GM21825 (cell line): Measurements from ENCODE around the gene C1QTNF6.
"Not testable (repeated sequence)": the region's sequence is repeated elsewhere in the genome, so short reads cannot be mapped to it uniquely, and the experiment has no call there.

ENCODE experiments used
- ATAC-seq: cut with Tn5 transposase; IDR thresholded peaks from one replicate; pipeline ENCODE4 v1.9.1; 2021; ENCODE audit warnings: mild to moderate bottlenecking, moderate library complexity; ENCODE audit not compliant: unreplicated experiment

Gene C1QTNF6

DNA sequence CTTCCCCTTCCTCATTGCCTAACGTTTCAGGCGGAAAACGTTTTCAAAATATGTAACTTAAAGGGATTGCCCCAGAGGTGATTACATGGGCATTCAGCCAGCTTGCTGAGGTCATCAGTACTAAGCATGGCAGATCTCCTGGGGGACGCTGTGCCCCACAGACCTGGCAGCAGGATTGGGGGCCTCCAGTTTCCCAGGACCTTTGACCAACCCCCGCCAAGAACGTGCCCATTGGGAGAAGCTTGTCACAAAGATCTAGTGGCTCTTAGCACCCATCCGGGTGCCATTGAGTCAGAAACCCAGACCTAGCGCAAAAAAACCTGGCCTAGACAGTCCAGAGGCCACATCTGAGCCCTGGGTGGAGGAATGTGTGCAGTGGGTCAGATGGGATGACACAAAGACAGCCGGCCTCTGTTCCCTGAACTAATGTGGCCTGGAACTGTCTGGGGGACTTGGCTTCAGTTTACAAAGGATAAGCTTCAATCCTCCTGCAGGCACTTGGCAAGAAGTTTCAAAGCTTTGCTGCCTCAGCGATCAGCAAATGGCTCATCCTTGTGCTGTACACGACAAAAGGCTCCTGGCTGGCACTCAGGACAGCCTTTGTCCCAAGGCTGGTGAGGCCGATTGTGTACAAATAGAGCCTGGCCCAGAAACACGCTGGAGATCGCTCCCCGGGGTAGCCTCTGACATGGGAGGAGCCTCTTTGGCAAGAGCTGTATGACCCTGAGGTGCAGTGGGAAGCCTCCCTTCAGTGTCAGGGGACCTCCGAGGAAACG lies 9.5 kb downstream of the C1QTNF6 start:
- no peak for ATAC-seq

DNA sequence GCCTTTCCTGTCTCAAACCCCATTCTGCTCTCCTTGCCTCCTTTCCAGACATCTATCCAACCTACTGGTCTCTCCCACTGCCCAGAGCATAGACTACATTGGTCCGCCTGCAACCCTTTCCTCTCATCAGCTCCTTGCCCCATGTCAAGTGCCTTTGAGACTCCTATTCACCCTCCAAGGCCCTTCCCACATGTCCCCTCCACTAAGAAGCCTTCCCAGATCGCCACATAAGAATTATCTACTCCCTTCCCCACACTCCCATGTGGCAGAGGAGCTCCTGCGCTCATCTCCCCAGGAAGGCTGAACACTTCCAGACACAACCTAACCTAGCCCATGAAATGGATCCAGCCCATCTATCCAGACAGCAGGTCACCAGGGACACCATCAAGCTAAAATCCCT lies 10.3 kb downstream of the C1QTNF6 start:
- no peak for ATAC-seq

DNA sequence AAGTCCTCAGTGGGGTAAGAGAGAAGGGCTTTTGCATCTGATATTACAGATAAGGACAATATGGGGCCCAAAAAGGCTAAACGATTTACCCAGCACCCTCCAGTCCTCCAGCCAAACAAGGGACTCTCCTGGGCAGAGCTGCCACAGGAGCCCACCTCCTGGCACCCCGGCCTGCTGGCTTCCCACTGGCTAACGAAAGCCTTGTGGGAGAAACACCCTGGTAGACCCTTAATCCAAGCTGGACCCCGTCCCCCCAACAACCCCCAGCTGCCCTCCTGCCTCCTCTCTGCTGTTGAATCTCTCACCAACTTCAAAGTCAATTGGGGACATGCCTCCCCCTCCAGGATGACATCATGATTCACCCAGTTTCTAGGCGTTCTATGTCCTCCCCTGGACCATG lies 10.8 kb downstream of the C1QTNF6 start:
- no peak for ATAC-seq

DNA sequence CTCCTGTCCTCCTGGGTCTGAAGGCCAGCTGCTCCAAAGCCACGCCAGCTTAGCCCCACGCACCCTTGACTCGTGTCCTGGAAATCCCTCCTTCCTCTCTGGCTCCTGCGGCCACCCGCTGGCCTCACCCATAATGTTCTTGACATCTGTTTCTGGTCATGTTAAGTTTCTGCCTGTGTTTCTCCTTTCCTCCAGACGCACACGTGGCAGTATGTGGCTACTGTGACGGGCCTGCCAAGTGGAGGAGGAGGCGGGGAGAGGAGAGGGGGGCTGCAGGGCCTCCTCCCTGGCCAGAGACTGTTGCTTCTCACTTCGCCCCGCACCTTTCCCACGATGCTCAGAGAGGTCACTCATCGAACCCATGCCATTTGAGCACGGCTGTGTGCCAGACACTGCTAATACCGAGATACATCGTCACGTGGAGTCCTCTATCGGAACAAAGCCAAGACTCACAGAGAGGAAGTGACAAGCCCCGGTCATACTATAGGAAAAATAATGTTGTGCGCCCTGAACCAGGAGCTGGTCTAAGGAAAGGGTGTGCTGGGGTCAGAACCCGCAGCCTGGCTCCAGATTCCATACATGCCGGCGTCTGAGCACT lies 11.5 kb downstream of the C1QTNF6 start:
- ATAC-seq = no peak

DNA sequence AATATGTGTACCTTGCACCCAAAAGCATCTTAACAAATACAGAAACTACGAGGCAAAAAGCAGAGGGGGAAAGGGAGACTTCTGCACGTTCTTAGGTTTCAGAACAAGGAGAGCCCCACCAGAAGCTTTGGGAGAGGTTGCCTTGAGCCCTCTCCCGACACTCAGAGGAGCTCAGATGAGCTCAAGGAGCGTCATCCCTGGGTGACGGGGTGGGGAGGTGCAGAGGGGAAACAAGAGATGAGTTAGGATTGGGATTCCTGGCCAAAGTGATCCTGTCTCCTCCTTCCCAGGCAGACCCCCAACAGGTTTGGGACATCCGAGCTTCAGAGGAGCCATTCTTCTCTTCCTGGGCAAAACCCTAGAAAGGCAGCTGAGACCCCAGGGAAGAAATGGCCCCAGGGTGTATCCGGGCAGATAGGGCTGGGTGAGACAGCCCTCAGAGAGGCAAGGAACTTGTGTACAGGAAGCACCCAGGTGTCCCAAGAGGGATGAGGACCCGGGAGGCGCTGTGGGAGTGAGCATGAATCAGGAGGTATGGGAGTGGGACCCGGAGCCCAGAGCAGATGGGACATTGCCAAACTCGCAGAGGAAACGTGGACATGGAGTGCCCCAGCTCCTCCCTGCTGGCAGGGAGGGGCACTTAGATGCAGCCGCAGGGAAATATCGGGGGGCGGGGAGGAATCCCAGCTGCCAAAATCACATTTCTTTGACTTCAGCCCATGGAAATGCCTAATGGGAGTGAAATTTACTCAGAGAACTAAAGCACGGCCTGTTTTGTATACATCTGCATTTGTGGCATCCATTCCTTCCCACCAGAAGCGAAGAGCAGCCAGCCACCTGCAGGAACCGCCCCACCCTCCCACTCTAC lies 12.4 kb downstream of the C1QTNF6 start:
- ATAC-seq = no peak

DNA sequence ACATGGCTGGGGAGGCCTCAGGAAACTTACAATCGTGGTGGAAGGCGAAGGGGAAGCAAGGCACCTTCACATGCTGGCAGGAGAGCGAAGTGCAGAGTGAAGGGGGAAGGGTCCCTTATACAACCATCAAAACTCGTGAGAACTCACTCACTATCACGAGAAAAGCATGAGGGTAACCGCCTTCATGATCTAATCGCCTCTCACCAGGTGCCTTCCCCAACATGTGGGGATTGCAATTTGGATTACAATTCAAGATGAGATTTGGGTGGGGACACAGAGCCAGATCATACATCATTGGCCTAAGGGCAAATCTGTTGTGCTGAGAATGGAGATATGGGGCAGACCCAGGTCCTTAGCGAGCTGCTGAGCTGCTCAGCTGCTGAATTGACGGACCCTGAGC lies 13.1 kb downstream of the C1QTNF6 start:
- ATAC-seq = no peak

DNA sequence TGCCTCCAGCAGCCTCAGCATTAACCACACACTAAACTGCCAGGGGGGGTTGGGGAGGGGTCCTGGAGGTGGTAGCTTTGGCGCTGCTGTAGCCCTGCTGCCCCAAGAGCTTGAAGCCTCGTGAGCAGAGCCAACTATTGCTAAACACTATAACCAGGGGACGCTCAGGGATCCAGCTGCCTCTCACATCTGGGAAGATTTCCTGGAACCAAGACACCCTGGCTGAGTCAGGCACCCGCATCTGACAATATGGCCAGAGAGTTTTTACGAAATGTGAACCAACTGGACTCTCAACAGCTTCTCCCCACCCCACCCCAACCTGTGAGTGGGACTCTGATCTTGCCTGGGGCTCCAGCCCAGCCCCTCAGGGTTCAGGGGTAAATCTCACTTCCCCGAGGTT lies 14.3 kb downstream of the C1QTNF6 start:
- ATAC-seq = no peak

DNA sequence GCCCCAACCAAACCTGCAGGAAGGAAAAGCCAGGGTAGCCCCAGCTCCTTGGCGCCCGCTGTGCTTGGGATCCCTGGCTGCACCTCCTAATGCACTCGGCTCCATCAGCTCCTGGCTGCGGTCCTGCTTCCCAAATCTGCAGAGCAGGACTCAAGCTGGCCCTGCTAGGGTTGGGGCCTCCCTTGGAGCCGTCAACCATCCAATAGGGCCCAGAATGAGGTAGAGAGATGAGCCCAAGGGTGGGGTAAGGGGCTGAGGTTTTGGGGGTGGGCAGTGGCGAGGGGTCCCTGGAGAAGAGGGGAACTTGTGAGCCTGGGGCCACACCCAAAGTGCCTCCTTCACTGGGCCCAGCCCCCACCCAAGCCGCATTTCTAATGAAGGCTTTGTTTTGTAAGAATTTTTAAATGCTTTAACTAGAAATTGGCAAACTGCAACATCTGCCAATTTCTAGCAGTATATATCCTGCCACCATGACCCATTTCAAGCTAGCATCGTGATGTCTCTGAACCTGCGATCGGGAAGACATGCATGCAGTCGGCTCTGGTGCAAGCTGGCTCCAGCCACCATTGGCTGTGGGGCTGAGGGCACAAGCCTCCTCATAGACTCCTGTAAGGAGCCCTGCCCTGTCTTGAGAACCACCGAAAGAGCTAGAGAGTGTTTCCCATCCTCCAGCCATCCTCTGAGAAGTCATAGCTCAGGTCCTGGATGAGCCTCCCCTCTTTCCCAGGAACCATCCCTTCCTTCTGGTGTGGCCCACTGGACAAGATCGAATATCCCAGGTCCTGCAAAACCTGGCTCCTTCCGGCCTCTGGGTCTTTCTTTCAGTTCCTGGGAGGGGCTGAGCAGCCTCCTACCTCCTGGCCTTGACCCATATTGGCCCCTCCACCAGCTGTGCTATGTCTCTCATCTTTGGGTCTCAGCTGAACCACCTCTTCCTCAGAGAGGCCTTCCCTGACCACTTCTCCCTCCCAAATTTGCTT lies 15.5 kb downstream of the C1QTNF6 start:
- no peak for ATAC-seq

DNA sequence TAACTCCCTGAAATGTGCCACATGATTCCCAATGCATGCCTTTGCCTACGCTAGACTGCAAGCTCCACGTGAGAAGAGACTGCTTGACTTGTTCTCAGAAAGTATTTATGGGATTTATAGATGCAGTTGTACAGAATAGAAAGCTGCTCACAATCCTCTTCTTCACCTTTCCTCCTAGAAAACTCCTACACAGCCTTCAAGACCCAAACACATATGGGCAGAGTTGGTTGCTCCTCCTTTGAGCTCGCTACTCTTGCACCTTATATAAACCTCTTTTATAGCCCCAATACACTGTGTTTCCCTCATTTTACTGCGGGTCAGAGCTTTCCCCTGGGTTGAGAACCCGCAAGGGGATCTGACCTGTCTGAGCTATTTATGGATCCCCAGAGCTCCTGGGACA lies 16.4 kb downstream of the C1QTNF6 start:
- no peak for ATAC-seq

DNA sequence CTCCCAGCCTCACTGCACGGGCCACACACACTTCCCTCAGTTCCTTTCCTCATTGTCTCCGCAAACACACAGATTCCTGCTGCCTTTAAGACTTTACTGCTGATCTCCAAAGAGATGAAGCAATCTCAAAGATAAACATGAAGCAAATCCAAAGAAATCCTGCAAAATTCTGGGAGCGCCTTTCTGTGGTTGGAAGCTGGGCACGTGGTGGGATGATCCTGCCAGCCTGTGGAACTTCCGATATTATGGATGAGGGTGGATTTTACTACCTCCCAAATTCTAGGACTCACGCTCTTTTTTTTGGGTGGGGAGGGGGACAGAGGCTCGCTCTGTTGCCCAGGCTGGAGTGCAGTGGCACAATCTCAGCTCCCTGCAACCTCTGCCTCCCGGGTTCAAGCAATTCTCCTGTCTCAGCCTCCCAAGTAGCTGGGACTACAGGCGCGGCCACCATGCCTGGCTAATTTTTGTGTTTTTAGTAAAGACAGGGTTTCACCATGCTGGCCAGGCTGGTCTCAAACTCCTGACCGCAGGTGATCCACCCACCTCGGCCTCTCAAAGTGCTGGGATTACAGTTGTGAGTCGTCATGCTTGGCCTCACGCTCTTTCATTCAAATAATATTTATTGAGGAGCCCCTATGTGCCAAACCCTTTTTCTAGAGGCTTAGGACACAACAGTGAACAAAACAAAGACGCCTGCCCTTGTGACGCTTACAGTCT lies 17.2 kb downstream of the C1QTNF6 start:
- not testable (repeated sequence) for ATAC-seq

DNA sequence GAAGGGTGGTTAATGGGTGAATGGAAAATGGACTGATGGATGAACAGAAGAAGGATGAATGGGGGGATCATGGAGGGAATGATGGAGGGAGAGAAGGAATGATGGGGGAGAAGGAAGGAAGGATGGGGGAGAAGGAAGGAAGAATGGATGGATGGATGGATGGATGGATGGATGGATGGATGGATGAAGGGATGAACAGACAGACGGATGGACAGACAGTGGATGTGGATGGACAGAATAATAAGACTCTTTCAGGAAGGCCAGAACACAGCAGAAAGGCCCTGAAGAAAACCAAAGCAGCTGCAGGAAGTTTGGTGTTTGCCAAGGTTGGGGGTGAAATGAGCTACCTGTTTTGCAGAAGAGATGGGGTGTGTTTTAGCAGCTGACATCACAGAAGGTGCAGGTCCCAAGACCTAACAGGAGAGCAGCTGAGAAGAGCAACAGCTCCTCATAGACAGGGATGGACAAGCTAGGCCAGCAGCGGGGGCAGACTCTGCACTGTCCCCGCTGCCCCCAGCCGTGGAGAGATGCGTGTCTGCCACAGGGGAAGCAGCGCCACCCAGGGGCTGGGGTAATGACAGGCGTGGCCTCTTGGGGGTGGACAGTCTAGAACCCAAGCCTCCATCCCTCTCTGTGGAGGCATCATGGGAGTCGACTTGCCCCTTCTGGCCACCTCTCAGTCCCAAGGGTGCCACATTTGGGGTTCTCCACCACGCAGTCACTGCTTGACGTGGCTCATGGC lies 17.9 kb downstream of the C1QTNF6 start:
- no peak for ATAC-seq

DNA sequence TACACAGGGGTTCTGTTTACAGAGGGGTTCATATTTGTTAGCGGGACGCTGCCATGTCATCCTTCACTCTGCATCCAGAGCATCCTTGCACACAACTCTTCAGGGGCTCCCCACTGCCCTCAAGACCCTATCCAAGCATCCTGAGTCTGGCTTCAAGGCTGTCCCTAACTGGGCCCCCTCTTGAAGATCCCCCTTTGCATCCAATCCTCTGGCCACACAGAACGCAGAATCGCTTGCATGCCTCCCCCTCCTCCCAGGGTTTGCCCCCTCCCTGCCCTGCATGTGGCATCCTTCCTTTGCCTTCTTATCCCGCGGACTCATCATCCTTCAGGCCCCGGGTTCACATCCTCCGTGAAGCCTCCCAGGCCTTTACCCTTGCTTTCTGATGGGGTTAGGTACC lies 18.6 kb downstream of the C1QTNF6 start:
- ATAC-seq = no peak

DNA sequence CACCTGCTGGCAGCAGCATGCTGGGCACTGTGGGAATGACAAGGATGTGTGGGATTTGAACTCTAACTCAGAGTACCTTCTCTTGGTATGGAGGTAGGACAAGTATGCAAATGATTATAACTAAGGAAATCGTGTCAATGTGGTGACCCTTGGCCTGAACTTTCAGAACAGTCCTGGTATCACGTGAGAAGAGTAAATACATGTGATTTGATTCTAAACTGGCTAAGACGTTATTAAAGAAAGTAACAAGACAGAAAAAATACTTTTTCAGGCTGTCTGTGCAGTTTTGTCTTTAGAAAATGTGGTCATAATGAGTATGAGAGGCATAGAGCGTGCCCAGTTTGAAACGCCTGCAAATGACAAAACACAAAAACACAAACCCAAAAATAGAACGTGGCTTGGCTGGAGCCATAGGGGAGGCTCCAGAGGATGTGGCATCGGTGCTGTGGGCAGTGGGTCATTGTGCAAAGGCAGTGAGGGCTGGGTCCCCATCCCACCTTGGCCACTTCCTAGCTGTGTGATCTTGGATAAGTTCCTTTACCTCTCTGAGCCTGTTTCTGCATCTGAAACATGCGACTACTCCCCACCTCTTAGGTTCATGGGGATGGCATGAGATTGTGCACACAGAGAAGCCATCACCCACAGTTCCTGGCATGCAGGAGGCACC lies 19.9 kb downstream of the C1QTNF6 start:
- ATAC-seq = no peak

DNA sequence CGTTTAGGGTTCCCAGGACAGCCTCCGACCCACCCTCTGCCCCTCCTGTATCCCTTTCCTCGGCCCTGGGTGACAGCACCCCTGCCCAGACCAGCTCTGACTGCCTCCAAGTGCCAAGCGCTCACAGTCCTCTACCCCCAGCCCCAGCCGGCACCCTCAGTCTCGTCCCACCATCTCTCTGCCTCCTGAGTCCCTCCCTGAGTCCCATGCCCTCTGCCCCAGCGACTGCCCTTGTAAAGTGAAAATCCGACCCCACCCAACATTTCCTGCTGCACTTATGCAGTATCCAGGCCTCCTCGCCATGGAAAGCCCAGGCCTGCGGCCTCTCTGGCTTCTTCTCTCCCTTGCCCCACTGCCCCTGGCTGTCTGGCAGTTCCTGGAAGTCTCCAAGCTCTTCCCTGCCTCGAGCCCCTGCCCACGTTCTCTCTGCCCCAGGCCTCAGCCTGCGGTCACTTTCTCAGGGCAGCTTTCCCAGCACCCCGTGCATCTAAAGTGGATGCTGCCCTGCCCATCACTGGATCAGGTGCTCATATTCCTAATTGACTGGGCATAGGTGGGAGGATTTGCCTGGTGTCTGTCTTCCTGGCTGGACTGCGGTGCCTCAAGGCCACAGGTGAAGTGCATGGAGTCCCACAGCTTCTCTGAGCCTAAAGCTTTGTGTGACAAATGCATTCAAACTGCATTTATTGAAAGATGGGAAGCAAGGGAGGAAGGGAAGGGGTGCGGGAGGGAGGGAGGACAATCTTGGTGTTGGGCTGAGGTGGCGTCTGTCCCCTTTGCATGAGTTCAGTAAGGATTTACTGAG lies 20.7 kb downstream of the C1QTNF6 start:
- no peak for ATAC-seq

DNA sequence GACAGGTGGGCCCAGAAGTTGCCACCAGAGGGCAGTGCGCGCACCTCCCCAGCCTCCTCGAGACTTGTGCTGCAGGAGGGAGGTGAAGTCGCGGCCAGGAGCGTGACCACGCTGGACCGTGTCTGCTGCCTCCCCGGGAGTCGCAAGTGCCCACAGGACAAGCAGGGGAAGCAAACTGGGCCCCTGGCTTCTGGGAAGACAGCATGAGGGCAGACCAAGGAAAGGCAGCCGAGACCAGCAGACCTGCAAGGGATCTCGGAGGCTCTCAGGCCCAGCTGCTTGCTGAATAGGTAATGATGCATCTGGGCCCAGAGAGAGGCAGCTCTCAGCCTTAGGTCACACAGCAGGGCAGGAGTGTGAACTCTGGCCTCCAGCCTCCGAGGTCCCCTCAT lies 21.4 kb downstream of the C1QTNF6 start:
- no peak for ATAC-seq

DNA sequence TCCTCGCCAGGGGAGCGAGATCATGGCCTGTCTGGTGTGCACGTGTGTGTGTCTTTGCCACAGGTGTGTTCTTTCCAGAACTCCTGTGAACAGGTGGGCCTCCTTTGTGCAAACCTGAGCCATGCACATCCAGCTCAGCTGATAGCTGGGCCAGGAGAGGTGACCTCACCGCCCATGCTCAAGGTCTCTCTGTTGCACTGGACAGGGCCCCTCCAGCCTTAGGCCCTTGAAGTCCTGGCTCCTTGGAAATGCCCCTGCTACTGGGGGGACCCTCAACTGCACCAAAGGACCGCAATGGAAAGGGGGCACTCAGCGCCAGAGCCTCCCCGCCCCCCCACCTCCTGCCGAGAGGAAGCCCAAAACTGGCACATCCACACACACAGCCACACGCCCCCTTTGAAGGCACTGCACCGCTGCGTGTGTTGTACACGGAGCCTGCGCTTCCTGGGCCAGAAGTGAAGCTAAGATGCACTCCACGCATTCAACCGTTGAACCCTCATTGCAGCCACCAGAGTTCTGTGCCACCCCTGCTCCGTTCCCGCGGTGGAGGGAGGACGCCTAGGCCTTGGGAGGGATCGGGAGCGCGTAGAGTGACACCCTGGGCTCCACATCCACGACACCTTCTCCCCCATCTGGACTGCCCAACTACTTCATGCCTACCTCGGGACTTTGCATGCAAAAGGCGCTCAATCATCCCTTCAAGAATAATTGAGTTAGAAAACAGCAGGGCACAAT lies 21.9 kb downstream of the C1QTNF6 start:
- ATAC-seq = no peak

DNA sequence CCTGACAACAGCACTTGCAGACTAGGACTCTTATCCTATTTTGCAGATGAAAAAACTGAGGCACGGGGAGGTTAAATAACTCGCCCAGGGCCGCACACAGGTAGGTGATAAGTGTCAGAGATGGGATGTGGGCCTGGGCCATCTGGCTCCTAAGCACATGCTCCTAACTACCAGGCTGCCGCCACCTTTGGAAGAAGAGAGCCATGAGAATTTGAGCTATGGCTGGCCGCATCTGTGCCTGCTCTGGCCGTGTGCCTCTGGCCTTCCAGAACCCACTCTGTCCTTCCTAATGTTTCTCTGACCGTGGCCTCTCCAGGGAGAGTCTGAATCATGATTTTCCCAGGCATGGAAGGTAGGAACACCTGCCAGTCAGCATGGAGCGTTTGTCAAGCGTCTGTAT lies 23.0 kb downstream of the C1QTNF6 start:
- no peak for ATAC-seq
